ENCODE measurements around the gene CRIM1. TPM values are rescaled to one million over a fixed set of nuclear protein-coding genes. Genes with fewer than 3 reads are reported as not detected.

The CRIM1 gene
- total RNA-seq, 4 donors from 2014 or later, result 16.4 to 107 (median 29.9) TPM

DNA sequence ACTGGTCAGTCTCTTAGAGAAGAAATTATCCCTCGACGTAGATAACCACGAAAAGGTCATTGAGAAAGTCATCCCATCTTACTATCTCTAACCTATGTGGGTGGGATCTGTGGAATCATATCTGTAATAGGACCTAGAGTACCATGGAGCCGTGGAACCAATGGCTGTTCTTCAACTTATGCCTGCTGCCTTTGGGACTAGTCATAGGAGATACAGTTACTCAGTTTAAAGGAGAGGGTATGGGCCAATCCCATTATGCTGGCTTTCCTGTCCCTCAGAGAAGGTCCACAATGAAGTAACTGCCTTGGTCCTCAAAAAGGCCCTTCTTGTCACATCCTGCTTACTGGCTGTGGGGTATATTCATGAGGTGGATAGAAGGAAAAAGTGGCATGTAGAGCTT, 164.9 kb downstream of the CRIM1 start:
- no peak for DNase-seq
- Histone ChIP-seq H3K4me1 (no peaks in the 10 kb centered on the region), H3K4me3 (no peak overlapping the region), H3K27me3 (no peaks in the 10 kb centered on the region), H3K27ac (no peak overlapping the region), H3K36me3 (peaks cover 7 to 100% (median 18%) of the 10 kb centered on the region in 3 donors), H3K9me3 (no peaks in the 10 kb centered on the region)
- WGBS, 2 donors, result 74 to 88% methylated on average over 3 to 4 of the region's 4 CpGs
- intact Hi-C loops (cut with DNase I), result no loop called here
- no peak for TF ChIP-seq POLR2A (IDR thresholded peaks at IDR 0.05)
- TF ChIP-seq, protein P1, sequence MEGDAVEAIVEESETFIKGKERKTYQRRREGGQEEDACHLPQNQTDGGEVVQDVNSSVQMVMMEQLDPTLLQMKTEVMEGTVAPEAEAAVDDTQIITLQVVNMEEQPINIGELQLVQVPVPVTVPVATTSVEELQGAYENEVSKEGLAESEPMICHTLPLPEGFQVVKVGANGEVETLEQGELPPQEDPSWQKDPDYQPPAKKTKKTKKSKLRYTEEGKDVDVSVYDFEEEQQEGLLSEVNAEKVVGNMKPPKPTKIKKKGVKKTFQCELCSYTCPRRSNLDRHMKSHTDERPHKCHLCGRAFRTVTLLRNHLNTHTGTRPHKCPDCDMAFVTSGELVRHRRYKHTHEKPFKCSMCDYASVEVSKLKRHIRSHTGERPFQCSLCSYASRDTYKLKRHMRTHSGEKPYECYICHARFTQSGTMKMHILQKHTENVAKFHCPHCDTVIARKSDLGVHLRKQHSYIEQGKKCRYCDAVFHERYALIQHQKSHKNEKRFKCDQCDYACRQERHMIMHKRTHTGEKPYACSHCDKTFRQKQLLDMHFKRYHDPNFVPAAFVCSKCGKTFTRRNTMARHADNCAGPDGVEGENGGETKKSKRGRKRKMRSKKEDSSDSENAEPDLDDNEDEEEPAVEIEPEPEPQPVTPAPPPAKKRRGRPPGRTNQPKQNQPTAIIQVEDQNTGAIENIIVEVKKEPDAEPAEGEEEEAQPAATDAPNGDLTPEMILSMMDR (IDR thresholded peaks at IDR 0.05), result no peak

DNA sequence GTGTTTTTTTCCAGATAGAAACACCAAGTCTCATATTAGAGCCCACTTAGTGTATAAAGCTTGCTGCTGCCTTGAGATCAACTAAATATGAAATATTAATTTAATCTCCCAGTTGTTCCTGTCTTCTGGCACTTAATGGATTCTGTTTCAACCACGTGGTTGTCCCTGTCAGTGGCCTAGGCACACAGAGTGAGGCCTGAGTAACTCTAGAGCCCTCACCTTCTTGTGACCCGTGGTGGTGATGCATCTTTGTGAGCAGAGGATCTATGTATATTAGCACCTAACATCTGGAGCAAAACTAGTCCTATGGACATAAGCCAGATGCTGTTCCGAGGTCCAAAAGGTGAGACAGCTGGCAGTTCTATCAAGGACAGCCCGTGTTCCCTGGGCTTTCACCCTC, 167.6 kb downstream of the CRIM1 start:
- no peaks in the 10 kb centered on the region for H3K9me3 ChIP-seq
- H3K4me3 ChIP-seq, result no peak overlapping the region
- TF ChIP-seq, protein P1 (IDR thresholded peaks at IDR 0.05), result no peak
- no peak for TF ChIP-seq POLR2A (IDR thresholded peaks at IDR 0.05)
- WGBS, 2 donors, result 81% methylated on average over 3 to 4 of the region's 4 CpGs
- H3K4me1 ChIP-seq, result peaks cover 0 to under 1% (median 0%) of the 10 kb centered on the region in 3 donors
- no peak overlapping the region for H3K27ac ChIP-seq
- intact Hi-C loops (cut with DNase I), result no loop called here
- H3K36me3 ChIP-seq, result peaks cover 0 to 87% (median 10%) of the 10 kb centered on the region in 3 donors
- no peaks in the 10 kb centered on the region for H3K27me3 ChIP-seq
- no peak for DNase-seq

DNA sequence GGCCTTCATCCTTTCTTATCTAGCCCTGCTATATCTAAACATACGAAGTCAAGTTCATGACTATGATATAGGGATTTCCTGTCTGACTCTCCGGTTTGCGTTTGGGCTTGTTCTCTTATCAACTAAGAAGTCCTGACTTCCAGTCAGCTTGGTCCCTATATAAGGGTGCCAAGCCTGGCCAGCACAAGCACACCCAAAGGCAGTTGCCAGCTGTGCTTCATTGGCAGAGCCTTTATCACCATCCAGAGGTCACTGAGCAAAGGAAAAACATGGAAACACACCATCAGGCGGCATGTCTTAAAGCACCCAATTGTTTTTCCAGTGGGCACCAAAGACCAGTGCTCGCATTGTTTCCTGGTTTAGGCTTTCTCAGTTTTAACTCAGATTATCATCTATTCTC, 169.7 kb downstream of the CRIM1 start:
- intact Hi-C loops (cut with DNase I), result no loop called here
- peak overlapping the region in 1 of 4 donors; percentile 2 for H3K27ac ChIP-seq
- DNase-seq, result no peak
- no peak overlapping the region for H3K4me3 ChIP-seq
- H3K4me1 ChIP-seq, result peaks cover 0 to 7% (median 0%) of the 10 kb centered on the region in 3 donors
- H3K9me3 ChIP-seq, result no peaks in the 10 kb centered on the region
- peaks cover 0 to 70% (median 10%) of the 10 kb centered on the region in 3 donors for H3K36me3 ChIP-seq
- H3K27me3 ChIP-seq, result no peaks in the 10 kb centered on the region
- WGBS, 2 donors, result 76 to 90% methylated on average over 5 of the region's 5 CpGs
- TF ChIP-seq, protein P1 (IDR thresholded peaks at IDR 0.05), result no peak
- no peak for TF ChIP-seq POLR2A (IDR thresholded peaks at IDR 0.05)

DNA sequence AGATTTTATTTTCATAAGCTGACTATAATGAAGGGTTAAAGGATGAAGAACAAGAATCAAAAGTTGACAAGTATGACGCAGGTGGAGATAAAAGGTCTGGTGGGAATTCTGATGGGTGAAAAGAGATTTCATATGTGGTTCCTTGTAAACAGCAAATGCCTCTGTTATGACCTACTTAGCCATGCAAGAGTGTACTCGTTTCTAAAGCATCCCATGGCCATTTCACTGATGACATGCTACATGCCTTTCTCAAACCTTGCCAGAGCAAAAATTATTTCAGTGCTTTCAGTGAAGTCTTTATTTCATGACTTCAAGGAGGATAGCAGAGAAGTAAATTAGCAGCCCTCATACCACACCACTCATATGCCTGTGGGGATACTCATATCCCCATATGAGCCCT, 170.6 kb downstream of the CRIM1 start:
- peaks cover 0 to 11% (median 0%) of the 10 kb centered on the region in 3 donors for H3K4me1 ChIP-seq
- no peak overlapping the region for H3K27ac ChIP-seq
- no peak for TF ChIP-seq POLR2A (IDR thresholded peaks at IDR 0.05)
- TF ChIP-seq, protein P1 (IDR thresholded peaks at IDR 0.05), result no peak
- H3K27me3 ChIP-seq, result no peaks in the 10 kb centered on the region
- no peak overlapping the region for H3K4me3 ChIP-seq
- WGBS, 2 donors, result 66 to 72% methylated on average over 2 of the region's 2 CpGs
- no peak for DNase-seq
- H3K36me3 ChIP-seq, result peaks cover 0 to 61% (median 10%) of the 10 kb centered on the region in 3 donors
- H3K9me3 ChIP-seq, result no peaks in the 10 kb centered on the region
- intact Hi-C loops (cut with DNase I), result no loop called here

DNA sequence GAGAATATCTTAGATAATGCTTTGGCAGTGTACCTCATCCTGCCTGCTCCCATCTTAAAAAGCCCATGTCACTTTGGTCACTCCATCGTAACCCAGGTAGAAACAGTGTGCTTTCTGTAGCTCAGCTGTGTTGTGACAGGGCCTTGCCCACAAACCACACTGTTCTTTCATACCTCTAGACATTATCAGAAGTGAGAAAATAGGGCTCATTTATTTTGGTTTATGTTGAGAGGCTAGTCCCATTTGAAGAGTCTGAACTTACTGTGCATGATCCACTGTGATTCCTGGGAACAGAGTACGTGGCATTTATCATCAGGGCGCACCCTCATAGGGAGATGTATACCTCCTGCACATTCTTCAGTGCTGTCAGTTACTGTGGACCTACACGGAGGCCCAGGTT, 172.7 kb downstream of the CRIM1 start:
- WGBS, 2 donors, result 75 to 85% methylated on average over 4 of the region's 4 CpGs
- TF ChIP-seq, protein P1 (IDR thresholded peaks at IDR 0.05), result no peak
- TF ChIP-seq POLR2A (IDR thresholded peaks at IDR 0.05), result no peak
- no peak for DNase-seq
- no peak overlapping the region for H3K27ac ChIP-seq
- no peaks in the 10 kb centered on the region for H3K9me3 ChIP-seq
- H3K4me3 ChIP-seq, result no peak overlapping the region
- peaks cover 0 to 11% (median 0%) of the 10 kb centered on the region in 3 donors for H3K4me1 ChIP-seq
- H3K27me3 ChIP-seq, result no peaks in the 10 kb centered on the region
- intact Hi-C loops (cut with DNase I), result no loop called here
- peaks cover 0 to 55% (median 0%) of the 10 kb centered on the region in 3 donors for H3K36me3 ChIP-seq
